ENCODE results near the gene RCN2. TPM values are rescaled to one million over a fixed set of nuclear protein-coding genes. Genes with fewer than 3 reads are reported as not detected.
A peak's percentile ranks its signal among the peaks of the same experiment; 100 is the strongest.

Gene RCN2
- total and polyA plus RNA-seq, 2 experiments from 2014 or later = 170 to 327 TPM

GRCh38 chr15:76973362-76973743 lies 41.8 kb downstream of the RCN2 start (continued):
- TF ChIP-seq, protein P1, sequence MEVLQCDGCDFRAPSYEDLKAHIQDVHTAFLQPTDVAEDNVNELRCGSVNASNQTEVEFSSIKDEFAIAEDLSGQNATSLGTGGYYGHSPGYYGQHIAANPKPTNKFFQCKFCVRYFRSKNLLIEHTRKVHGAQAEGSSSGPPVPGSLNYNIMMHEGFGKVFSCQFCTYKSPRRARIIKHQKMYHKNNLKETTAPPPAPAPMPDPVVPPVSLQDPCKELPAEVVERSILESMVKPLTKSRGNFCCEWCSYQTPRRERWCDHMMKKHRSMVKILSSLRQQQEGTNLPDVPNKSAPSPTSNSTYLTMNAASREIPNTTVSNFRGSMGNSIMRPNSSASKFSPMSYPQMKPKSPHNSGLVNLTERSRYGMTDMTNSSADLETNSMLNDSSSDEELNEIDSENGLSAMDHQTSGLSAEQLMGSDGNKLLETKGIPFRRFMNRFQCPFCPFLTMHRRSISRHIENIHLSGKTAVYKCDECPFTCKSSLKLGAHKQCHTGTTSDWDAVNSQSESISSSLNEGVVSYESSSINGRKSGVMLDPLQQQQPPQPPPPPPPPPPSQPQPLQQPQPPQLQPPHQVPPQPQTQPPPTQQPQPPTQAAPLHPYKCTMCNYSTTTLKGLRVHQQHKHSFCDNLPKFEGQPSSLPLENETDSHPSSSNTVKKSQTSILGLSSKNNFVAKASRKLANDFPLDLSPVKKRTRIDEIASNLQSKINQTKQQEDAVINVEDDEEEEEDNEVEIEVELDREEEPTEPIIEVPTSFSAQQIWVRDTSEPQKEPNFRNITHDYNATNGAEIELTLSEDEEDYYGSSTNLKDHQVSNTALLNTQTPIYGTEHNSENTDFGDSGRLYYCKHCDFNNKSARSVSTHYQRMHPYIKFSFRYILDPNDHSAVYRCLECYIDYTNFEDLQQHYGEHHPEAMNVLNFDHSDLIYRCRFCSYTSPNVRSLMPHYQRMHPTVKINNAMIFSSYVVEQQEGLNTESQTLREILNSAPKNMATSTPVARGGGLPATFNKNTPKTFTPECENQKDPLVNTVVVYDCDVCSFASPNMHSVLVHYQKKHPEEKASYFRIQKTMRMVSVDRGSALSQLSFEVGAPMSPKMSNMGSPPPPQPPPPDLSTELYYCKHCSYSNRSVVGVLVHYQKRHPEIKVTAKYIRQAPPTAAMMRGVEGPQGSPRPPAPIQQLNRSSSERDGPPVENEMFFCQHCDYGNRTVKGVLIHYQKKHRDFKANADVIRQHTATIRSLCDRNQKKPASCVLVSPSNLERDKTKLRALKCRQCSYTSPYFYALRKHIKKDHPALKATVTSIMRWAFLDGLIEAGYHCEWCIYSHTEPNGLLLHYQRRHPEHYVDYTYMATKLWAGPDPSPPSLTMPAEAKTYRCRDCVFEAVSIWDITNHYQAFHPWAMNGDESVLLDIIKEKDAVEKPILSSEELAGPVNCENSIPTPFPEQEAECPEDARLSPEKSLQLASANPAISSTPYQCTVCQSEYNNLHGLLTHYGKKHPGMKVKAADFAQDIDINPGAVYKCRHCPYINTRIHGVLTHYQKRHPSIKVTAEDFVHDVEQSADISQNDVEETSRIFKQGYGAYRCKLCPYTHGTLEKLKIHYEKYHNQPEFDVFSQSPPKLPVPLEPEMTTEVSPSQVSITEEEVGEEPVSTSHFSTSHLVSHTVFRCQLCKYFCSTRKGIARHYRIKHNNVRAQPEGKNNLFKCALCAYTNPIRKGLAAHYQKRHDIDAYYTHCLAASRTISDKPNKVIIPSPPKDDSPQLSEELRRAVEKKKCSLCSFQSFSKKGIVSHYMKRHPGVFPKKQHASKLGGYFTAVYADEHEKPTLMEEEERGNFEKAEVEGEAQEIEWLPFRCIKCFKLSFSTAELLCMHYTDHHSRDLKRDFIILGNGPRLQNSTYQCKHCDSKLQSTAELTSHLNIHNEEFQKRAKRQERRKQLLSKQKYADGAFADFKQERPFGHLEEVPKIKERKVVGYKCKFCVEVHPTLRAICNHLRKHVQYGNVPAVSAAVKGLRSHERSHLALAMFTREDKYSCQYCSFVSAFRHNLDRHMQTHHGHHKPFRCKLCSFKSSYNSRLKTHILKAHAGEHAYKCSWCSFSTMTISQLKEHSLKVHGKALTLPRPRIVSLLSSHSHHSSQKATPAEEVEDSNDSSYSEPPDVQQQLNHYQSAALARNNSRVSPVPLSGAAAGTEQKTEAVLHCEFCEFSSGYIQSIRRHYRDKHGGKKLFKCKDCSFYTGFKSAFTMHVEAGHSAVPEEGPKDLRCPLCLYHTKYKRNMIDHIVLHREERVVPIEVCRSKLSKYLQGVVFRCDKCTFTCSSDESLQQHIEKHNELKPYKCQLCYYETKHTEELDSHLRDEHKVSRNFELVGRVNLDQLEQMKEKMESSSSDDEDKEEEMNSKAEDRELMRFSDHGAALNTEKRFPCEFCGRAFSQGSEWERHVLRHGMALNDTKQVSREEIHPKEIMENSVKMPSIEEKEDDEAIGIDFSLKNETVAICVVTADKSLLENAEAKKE (CRISPR knock-in tag; IDR thresholded peaks at IDR 0.05) = no peak
- TF ChIP-seq ZNF114 (CRISPR knock-in tag; IDR thresholded peaks at IDR 0.05) = no peak

DNA sequence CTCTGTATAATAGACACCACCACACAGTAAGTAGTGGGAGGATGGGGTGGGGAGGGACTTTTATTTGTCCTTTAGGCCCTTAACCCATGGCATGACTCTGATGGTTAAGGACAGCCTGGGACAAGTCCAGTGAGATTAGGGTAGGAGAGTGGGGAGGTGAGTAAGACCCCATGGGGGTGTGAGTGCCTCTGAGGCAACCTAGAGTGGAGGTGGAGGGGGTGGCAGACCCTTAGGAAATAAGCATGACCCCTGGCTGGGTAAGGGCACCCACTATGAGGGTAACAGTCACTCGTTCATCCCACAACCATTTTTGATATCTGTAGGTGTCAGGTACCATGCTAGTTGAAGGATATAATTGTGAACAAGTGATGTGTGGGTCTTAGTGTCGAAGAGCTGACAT lies 42.4 kb downstream of the RCN2 start:
- DNase-seq (ENCODE audit: low spot score) = no peak
- Histone ChIP-seq H4K20me1 (replicated peaks; ENCODE audit: insufficient read depth) (no peaks in the 10 kb centered on the region), H3K27me3 (ENCODE audit: insufficient read depth) (no peaks in the 10 kb centered on the region), H3K79me2 (replicated peaks; ENCODE audit: insufficient read depth) (no peaks in the 10 kb centered on the region), H3F3A (replicated peaks; ENCODE audit: low read depth) (no peaks in the 10 kb centered on the region), H3K4me1 (ENCODE audit: insufficient read depth) (peaks cover 4% of the 10 kb centered on the region; the same call in 1 of the 2 replicates), H2AFZ (peak overlapping the region; percentile 94), H3K27ac (ENCODE audit: low read depth) (no peak overlapping the region), H3K9me2 (ENCODE audit: insufficient read depth) (peaks cover 6% of the 10 kb centered on the region; the same call in 1 of the 2 replicates), H3K4me3 (no peak overlapping the region), H3K4me2 (0 out of 2 replicates have a peak overlapping the region, but pooled peaks have one; percentile 49), H3K36me3 (ENCODE audit: insufficient read depth) (no peaks in the 10 kb centered on the region)
- H3K27me3 Mint-ChIP-seq (ENCODE audit: insufficient read depth, low read depth, poor library complexity) = no peaks in the 10 kb centered on the region
- H3K27ac Mint-ChIP-seq = no peak overlapping the region
- H3K9me3 Mint-ChIP-seq = no peaks in the 10 kb centered on the region
- no peak for ATAC-seq
- H3K4me1 Mint-ChIP-seq = peaks cover 5% of the 10 kb centered on the region
- no peaks in the 10 kb centered on the region; the same call in 2 of the 3 replicates for H3K36me3 Mint-ChIP-seq (ENCODE audit: low read depth)
- no peak overlapping the region for H3K4me3 Mint-ChIP-seq
- TF ChIP-seq NANOG (IDR thresholded peaks at IDR 0.05; ENCODE audit: borderline replicate concordance) = no peak
- no peak for TF ChIP-seq EZH2 (IDR thresholded peaks at IDR 0.05; ENCODE audit: low read depth, unreplicated experiment)
- TF ChIP-seq, protein P2, sequence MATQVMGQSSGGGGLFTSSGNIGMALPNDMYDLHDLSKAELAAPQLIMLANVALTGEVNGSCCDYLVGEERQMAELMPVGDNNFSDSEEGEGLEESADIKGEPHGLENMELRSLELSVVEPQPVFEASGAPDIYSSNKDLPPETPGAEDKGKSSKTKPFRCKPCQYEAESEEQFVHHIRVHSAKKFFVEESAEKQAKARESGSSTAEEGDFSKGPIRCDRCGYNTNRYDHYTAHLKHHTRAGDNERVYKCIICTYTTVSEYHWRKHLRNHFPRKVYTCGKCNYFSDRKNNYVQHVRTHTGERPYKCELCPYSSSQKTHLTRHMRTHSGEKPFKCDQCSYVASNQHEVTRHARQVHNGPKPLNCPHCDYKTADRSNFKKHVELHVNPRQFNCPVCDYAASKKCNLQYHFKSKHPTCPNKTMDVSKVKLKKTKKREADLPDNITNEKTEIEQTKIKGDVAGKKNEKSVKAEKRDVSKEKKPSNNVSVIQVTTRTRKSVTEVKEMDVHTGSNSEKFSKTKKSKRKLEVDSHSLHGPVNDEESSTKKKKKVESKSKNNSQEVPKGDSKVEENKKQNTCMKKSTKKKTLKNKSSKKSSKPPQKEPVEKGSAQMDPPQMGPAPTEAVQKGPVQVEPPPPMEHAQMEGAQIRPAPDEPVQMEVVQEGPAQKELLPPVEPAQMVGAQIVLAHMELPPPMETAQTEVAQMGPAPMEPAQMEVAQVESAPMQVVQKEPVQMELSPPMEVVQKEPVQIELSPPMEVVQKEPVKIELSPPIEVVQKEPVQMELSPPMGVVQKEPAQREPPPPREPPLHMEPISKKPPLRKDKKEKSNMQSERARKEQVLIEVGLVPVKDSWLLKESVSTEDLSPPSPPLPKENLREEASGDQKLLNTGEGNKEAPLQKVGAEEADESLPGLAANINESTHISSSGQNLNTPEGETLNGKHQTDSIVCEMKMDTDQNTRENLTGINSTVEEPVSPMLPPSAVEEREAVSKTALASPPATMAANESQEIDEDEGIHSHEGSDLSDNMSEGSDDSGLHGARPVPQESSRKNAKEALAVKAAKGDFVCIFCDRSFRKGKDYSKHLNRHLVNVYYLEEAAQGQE (IDR thresholded peaks at IDR 0.05; ENCODE audit: unreplicated experiment) = no peak
- no peak for TF ChIP-seq ZNF114 (CRISPR knock-in tag; IDR thresholded peaks at IDR 0.05)
- TF ChIP-seq, protein P3, sequence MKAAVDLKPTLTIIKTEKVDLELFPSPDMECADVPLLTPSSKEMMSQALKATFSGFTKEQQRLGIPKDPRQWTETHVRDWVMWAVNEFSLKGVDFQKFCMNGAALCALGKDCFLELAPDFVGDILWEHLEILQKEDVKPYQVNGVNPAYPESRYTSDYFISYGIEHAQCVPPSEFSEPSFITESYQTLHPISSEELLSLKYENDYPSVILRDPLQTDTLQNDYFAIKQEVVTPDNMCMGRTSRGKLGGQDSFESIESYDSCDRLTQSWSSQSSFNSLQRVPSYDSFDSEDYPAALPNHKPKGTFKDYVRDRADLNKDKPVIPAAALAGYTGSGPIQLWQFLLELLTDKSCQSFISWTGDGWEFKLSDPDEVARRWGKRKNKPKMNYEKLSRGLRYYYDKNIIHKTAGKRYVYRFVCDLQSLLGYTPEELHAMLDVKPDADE (IDR thresholded peaks at IDR 0.05) = no peak
- TF ChIP-seq, protein P4, sequence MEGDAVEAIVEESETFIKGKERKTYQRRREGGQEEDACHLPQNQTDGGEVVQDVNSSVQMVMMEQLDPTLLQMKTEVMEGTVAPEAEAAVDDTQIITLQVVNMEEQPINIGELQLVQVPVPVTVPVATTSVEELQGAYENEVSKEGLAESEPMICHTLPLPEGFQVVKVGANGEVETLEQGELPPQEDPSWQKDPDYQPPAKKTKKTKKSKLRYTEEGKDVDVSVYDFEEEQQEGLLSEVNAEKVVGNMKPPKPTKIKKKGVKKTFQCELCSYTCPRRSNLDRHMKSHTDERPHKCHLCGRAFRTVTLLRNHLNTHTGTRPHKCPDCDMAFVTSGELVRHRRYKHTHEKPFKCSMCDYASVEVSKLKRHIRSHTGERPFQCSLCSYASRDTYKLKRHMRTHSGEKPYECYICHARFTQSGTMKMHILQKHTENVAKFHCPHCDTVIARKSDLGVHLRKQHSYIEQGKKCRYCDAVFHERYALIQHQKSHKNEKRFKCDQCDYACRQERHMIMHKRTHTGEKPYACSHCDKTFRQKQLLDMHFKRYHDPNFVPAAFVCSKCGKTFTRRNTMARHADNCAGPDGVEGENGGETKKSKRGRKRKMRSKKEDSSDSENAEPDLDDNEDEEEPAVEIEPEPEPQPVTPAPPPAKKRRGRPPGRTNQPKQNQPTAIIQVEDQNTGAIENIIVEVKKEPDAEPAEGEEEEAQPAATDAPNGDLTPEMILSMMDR (conservative IDR thresholded peaks at IDR 0.05; ENCODE audit: low read depth in 2 of 2) = no peak
- no peak for TF ChIP-seq CREB1 (CRISPR knock-in tag; IDR thresholded peaks at IDR 0.05; ENCODE audit: low read depth)
